IMR-90 (cell line): ENCODE measurements around the gene NCOR1. TPM values are rescaled to one million over a fixed set of nuclear protein-coding genes. Genes with fewer than 3 reads are reported as not detected.

Experiments used
- ATAC-seq: fragments of 200-7000 bp; cut with Tn5 transposase; 2 replicates; pipeline ENCODE4 v1.9.1; 2020; ENCODE audit warnings: low read depth, mild to moderate bottlenecking, moderate library complexity
- BruUV-seq: library from RNA; stranded (reverse); fragments of 400-500 nt; replicated peaks from 2 replicates; lab custom pipeline; 2021; lab: Mats Ljungman, UMichigan
- CTCF ChIA-PET: fragments of 300-600 bp; formaldehyde crosslinking; extraction: SDS; loops from one replicate; lab custom pipeline; 2021; ENCODE audit warnings: antibody characterized with exemption; lab: Yijun Ruan, JAX
- POLR2A ChIA-PET: fragments of 300-600 bp; sonication (Branson Sonifier 250); formaldehyde crosslinking; loops from one replicate; lab custom pipeline; 2022; ENCODE audit warnings: antibody characterized with exemption; ENCODE audit not compliant: unreplicated experiment; lab: Charles Lee
- DNase-seq: peaks from one replicate; pipeline ENCODE4 v3.0.0; 2013
- H2AFZ ChIP-seq: replicated peaks from 2 replicates; pipeline ENCODE3; 2013; ENCODE audit warnings: low read length, mild to moderate bottlenecking; ENCODE audit not compliant: poor library complexity
- H2AK5ac ChIP-seq: 2 replicates; pipeline ENCODE4 v1.6.1; 2013; ENCODE audit warnings: low read depth, low read length, inconsistent platforms
- H2AK9ac ChIP-seq: replicated peaks from 2 replicates; pipeline ENCODE3; 2013; ENCODE audit warnings: mild to moderate bottlenecking, low read depth, low read length, moderate library complexity; ENCODE audit not compliant: poor library complexity
- H2BK120ac ChIP-seq: 2 replicates; pipeline ENCODE4 v1.6.1; 2013; ENCODE audit warnings: low read depth, low read length, inconsistent platforms
- H2BK15ac ChIP-seq: 3 replicates; pipeline ENCODE4 v1.6.1; 2013; ENCODE audit warnings: low read depth, low read length, inconsistent platforms
- H2BK20ac ChIP-seq: 2 replicates; pipeline ENCODE4 v1.6.1; 2013; ENCODE audit warnings: low read depth, mild to moderate bottlenecking, inconsistent platforms, low read length, moderate library complexity
- H2BK5ac ChIP-seq: 2 replicates; pipeline ENCODE4 v1.6.1; 2013; ENCODE audit warnings: mild to moderate bottlenecking, low read depth, low read length, inconsistent platforms; ENCODE audit not compliant: poor library complexity, severe bottlenecking
- H3K14ac ChIP-seq: replicated peaks from 2 replicates; pipeline ENCODE4 v1.6.1; 2013; ENCODE audit warnings: low read depth, low read length, inconsistent platforms
- H3K18ac ChIP-seq: 2 replicates; pipeline ENCODE4 v1.6.1; 2013; ENCODE audit warnings: low read depth, low read length, control low read depth
- H3K23ac ChIP-seq: 2 replicates; pipeline ENCODE4 v1.6.1; 2013; ENCODE audit warnings: low read depth, low read length, inconsistent platforms
- H3K27ac ChIP-seq: 2 replicates; pipeline ENCODE4 v1.5.1; 2013; ENCODE audit warnings: mild to moderate bottlenecking, control low read depth, low read length; ENCODE audit not compliant: insufficient read depth
- H3K27me3 ChIP-seq: 2 replicates; pipeline ENCODE4 v1.6.1; 2013; ENCODE audit warnings: low read length; ENCODE audit not compliant: control insufficient read depth, insufficient read depth
- H3K36me3 ChIP-seq: 2 replicates; pipeline ENCODE4 v1.6.1; 2013; ENCODE audit warnings: low read length, mixed read lengths; ENCODE audit not compliant: control insufficient read depth, insufficient read depth
- H3K4ac ChIP-seq: 2 replicates; pipeline ENCODE4 v1.6.1; 2013; ENCODE audit warnings: low read depth, low read length, inconsistent platforms
- H3K4me1 ChIP-seq: 2 replicates; pipeline ENCODE4 v1.6.1; 2013; ENCODE audit warnings: low read length, mixed read lengths; ENCODE audit not compliant: control insufficient read depth, insufficient read depth
- H3K4me2 ChIP-seq: 2 replicates; pipeline ENCODE4 v1.6.1; 2013; ENCODE audit warnings: low read depth, mild to moderate bottlenecking, control low read depth, low read length, moderate library complexity
- H3K4me3 ChIP-seq: 2 replicates; pipeline ENCODE4 v1.5.1; 2013; ENCODE audit warnings: low read depth, mild to moderate bottlenecking, control low read depth, low read length, moderate library complexity; ENCODE audit not compliant: insufficient read depth
- H3K56ac ChIP-seq: 2 replicates; pipeline ENCODE4 v1.6.1; 2013; ENCODE audit warnings: low read length, inconsistent platforms; ENCODE audit not compliant: insufficient read depth; ENCODE audit errors: extremely low read depth
- H3K79me1 ChIP-seq, 2 experiments: 2 replicates each; pipeline ENCODE4 v1.6.1; 2013; ENCODE audit warnings: low read length in 2 of 2, inconsistent platforms in 1 of 2, low read depth in 1 of 2
- H3K9ac ChIP-seq: 2 replicates; pipeline ENCODE4 v1.6.1; 2013; ENCODE audit warnings: low read depth, low read length, control low read depth
- H3K9me1 ChIP-seq: 2 replicates; pipeline ENCODE4 v1.6.1; 2013; ENCODE audit warnings: low read length, inconsistent platforms; ENCODE audit not compliant: insufficient read depth
- H3K9me3 ChIP-seq: 2 replicates; pipeline ENCODE4 v1.6.1; 2013; ENCODE audit warnings: low read length; ENCODE audit not compliant: control insufficient read depth, insufficient read depth
- H4K20me1 ChIP-seq: 2 replicates; pipeline ENCODE4 v1.6.1; 2013; ENCODE audit warnings: low read length, inconsistent platforms; ENCODE audit not compliant: insufficient read depth
- H4K5ac ChIP-seq: 2 replicates; pipeline ENCODE4 v1.6.1; 2013; ENCODE audit warnings: mild to moderate bottlenecking, low read depth, low read length, control low read depth
- H4K8ac ChIP-seq, 2 experiments: 2 replicates each; pipeline ENCODE4 v1.6.1; 2013; ENCODE audit warnings: low read depth in 2 of 2, low read length in 2 of 2, control low read depth in 1 of 2, inconsistent platforms in 1 of 2
- H4K91ac ChIP-seq: 2 replicates; pipeline ENCODE4 v1.6.1; 2013; ENCODE audit warnings: low read depth, low read length, inconsistent platforms; ENCODE audit not compliant: insufficient read depth
- BHLHE40 ChIP-seq: fragments of 150-350 bp; IDR thresholded peaks from 2 replicates; pipeline ENCODE4 v1.6.1; 2016; ENCODE audit warnings: mild to moderate bottlenecking, low read depth, low read length
- CHD1 ChIP-seq: IDR thresholded peaks from 2 replicates; pipeline ENCODE4 v1.6.1; 2012; ENCODE audit warnings: low read depth, low read length, improper control_type of control experiment
- FOS ChIP-seq: fragments of 150-350 bp; IDR thresholded peaks from 2 replicates; pipeline ENCODE4 v1.6.1; 2016; ENCODE audit warnings: low read depth, low read length
- MAFK ChIP-seq: IDR thresholded peaks from 2 replicates; pipeline ENCODE4 v1.6.1; 2012; ENCODE audit warnings: low read depth, low read length, improper control_type of control experiment
- NFE2L2 ChIP-seq: fragments of 150-350 bp; IDR thresholded peaks from 2 replicates; pipeline ENCODE4 v1.6.1; 2016; ENCODE audit warnings: low read depth, mild to moderate bottlenecking, low read length
- POLR2A ChIP-seq: IDR thresholded peaks from 2 replicates; pipeline ENCODE4 v1.6.1; 2012; ENCODE audit warnings: mild to moderate bottlenecking, low read depth, low read length
- WGBS, 2 experiments: methylation state at CpG; one replicate each; pipeline versions ENCODE4 v1.1.5 to v1.1.7; 2013; ENCODE audit warnings: missing lambda C conversion rate in 2 of 2; ENCODE audit not compliant: insufficient read length in 1 of 2; ENCODE audit errors: extremely low coverage in 2 of 2; 5-methylcytosine and 5-hydroxymethylcytosine counted together
- dilution Hi-C: fragments of 300-500 bp; cut with HindIII; formaldehyde crosslinking; loops from one replicate; pipeline ENCODE4 v1.14.3; 2018; ENCODE audit warnings: low sequenced_read_pairs; ENCODE audit not compliant: unreplicated experiment
- in situ Hi-C: fragments of 300-500 bp; cut with MboI; formaldehyde crosslinking; loops from 3 replicates; pipeline ENCODE4 v1.14.3; 2019; ENCODE audit warnings: low sequenced_read_pairs, inconsistent platforms, mixed read lengths
- intact Hi-C: fragments of 100-400 bp; cut with micrococcal nuclease; formaldehyde crosslinking; loops from 2 replicates; pipeline ENCODE4 v1.10.0; 2022
- polyA plus RNA-seq, 3 experiments: library from polyadenylated mRNA; depleted of rRNA; stranded (reverse); fragments of >200 nt; gene quantifications; 2 replicates each; pipeline ENCODE4 v1.2.3, GENCODE V29; 2012; ENCODE audit warnings: low replicate concordance in 1 of 3
- total RNA-seq: library from RNA; depleted of rRNA; stranded (reverse); fragments of >200 nt; gene quantifications from 2 replicates; pipeline ENCODE4 v1.2.3, GENCODE V29; 2012
- TF ChIP-seq, protein P1 (sequence below): fragments of 150-350 bp; IDR thresholded peaks from 2 replicates; pipeline ENCODE4 v1.6.1; 2016; ENCODE audit warnings: low read depth, mild to moderate bottlenecking, low read length, moderate library complexity, borderline replicate concordance
- TF ChIP-seq, protein P2 (sequence below): conservative IDR thresholded peaks from 2 replicates; pipeline ENCODE4 v1.5.1; 2012; ENCODE audit warnings: mild to moderate bottlenecking, low read depth, low read length, improper control_type of control experiment

Gene NCOR1
- total and polyA plus RNA-seq, 2 of the 4 experiments (the other 2 are of a cell fraction), result 54.5 to 80.3 TPM

DNA sequence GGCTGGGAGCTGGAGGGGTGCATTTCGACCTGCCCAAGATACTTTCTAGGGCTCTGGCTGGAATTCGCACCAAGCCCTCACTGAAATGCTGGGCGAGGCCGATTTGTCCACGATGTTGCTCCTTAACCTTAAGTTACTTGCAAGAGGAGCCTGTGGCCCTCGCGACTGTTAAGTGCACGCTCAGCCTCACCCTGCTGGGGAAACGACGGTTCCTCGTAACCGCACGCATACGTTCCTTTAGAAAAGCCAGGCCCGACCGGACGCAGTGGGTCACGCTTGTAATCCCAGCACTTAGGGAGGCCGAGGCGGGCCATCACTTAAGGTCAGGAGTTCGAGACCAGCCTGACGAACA is 607 bp upstream of the NCOR1 start:
- TF ChIP-seq BHLHE40 (no peak), FOS (no peak), POLR2A (no peak), CHD1 (no peak), NFE2L2 (no peak), MAFK (no peak)
- TF ChIP-seq, protein P1, sequence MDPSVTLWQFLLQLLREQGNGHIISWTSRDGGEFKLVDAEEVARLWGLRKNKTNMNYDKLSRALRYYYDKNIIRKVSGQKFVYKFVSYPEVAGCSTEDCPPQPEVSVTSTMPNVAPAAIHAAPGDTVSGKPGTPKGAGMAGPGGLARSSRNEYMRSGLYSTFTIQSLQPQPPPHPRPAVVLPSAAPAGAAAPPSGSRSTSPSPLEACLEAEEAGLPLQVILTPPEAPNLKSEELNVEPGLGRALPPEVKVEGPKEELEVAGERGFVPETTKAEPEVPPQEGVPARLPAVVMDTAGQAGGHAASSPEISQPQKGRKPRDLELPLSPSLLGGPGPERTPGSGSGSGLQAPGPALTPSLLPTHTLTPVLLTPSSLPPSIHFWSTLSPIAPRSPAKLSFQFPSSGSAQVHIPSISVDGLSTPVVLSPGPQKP, result no peak
- TF ChIP-seq, protein P2, sequence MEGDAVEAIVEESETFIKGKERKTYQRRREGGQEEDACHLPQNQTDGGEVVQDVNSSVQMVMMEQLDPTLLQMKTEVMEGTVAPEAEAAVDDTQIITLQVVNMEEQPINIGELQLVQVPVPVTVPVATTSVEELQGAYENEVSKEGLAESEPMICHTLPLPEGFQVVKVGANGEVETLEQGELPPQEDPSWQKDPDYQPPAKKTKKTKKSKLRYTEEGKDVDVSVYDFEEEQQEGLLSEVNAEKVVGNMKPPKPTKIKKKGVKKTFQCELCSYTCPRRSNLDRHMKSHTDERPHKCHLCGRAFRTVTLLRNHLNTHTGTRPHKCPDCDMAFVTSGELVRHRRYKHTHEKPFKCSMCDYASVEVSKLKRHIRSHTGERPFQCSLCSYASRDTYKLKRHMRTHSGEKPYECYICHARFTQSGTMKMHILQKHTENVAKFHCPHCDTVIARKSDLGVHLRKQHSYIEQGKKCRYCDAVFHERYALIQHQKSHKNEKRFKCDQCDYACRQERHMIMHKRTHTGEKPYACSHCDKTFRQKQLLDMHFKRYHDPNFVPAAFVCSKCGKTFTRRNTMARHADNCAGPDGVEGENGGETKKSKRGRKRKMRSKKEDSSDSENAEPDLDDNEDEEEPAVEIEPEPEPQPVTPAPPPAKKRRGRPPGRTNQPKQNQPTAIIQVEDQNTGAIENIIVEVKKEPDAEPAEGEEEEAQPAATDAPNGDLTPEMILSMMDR, result no peak
- DNase-seq (no peak), ATAC-seq (no peak)
- intact Hi-C loops, result loop anchor here (1.0 to 5.0 kb wide), 2 partner anchors 70 to 136 kb away; partner anchors contain the start of gene CENPV
- peaks cover 6% of the 10 kb centered on the region for H3K4me1 ChIP-seq
- H3K4me2 ChIP-seq, result peak overlapping the region; percentile 86
- H2BK15ac ChIP-seq, result peak overlapping the region; percentile 44; the same call in 2 of the 3 replicates
- peaks cover 34% of the 10 kb centered on the region for H4K20me1 ChIP-seq
- H2AK9ac ChIP-seq, result peak overlapping the region; percentile 99
- H3K36me3 ChIP-seq, result no peaks in the 10 kb centered on the region
- peak overlapping the region; percentile 94 for H4K5ac ChIP-seq
- peak overlapping the region; percentile 99 for H3K4ac ChIP-seq
- no peaks in the 10 kb centered on the region for H3K27me3 ChIP-seq
- BruUV-seq, result no TSS peak
- H4K8ac ChIP-seq, result peak overlapping the region; percentile 98 to 100
- CTCF ChIA-PET, result no interaction called here
- peak overlapping the region; percentile 71 for H3K4me3 ChIP-seq
- peak overlapping the region; percentile 92 for H3K23ac ChIP-seq
- peak overlapping the region; percentile 22; the same call in 1 of the 2 replicates for H2BK20ac ChIP-seq
- H3K79me1 ChIP-seq, result peaks cover 13 to 40% of the 10 kb centered on the region in 2 experiments; a peak in 3 of 4 replicates
- peak overlapping the region; percentile 96 for H4K91ac ChIP-seq
- peaks cover 6% of the 10 kb centered on the region; the same call in 1 of the 2 replicates for H3K9me1 ChIP-seq
- peak overlapping the region; percentile 99 for H2AK5ac ChIP-seq
- H3K27ac ChIP-seq, result peak overlapping the region; percentile 87
- H3K18ac ChIP-seq, result peak overlapping the region; percentile 20
- WGBS, 2 experiments, result 24% methylated on average over 5 of the region's 22 CpGs; no CpG with 5 or more reads in 1 of the 2 experiments
- peak overlapping the region; percentile 76 for H2BK120ac ChIP-seq
- in situ Hi-C loops, result no loop called here
- H3K9ac ChIP-seq, result peak overlapping the region; percentile 78
- H2AFZ ChIP-seq, result peak overlapping the region; percentile 99
- peak overlapping the region; percentile 74 for H3K56ac ChIP-seq
- dilution Hi-C loops, result no loop called here
- POLR2A ChIA-PET, result no interaction called here
- H3K9me3 ChIP-seq, result no peaks in the 10 kb centered on the region
- peak overlapping the region; percentile 96 for H2BK5ac ChIP-seq
- peak overlapping the region; percentile 95 for H3K14ac ChIP-seq
